H1 (cell line): ENCODE results near the gene AGRP. TPM values are rescaled to one million over a fixed set of nuclear protein-coding genes. Genes with fewer than 3 reads are reported as not detected.

Experiments
- CTCF ChIA-PET: fragments of 300-600 bp; sonication (Branson Sonifier 250); formaldehyde crosslinking; loops from one replicate; lab custom pipeline; 2021; ENCODE audit not compliant: partially characterized antibody; lab: Charles Lee
- POLR2A ChIA-PET: fragments of 300-600 bp; sonication (Branson Sonifier 250); formaldehyde crosslinking; loops from one replicate; lab custom pipeline; 2021; ENCODE audit warnings: inconsistent platforms; ENCODE audit not compliant: partially characterized antibody; lab: Charles Lee
- DNase-seq, 2 experiments: peaks; one replicate each; pipeline versions ENCODE4 v3.0.0 to v3.0.0-alpha.2; 2010 to 2022; ENCODE audit warnings: low spot score in 2 of 2, low read depth in 1 of 2, mixed read lengths in 1 of 2
- FAIRE-seq: peaks from 2 replicates; lab custom pipeline; 2011; peaks lifted over from hg19 to GRCh38; lab: Jason Lieb, UNC
- H2AFZ ChIP-seq: 2 replicates; pipeline ENCODE4 v1.8.1; 2012; ENCODE audit warnings: low read length, inconsistent platforms
- H2AK5ac ChIP-seq: 2 replicates; pipeline ENCODE4 v1.6.1; 2013; ENCODE audit warnings: low read depth, low read length
- H2BK120ac ChIP-seq: replicated peaks from 2 replicates; pipeline ENCODE3; 2013; ENCODE audit warnings: low read depth, low read length, inconsistent platforms
- H2BK12ac ChIP-seq: 2 replicates; pipeline ENCODE4 v1.6.1; 2013; ENCODE audit warnings: low read depth, low read length
- H2BK15ac ChIP-seq: 2 replicates; pipeline ENCODE4 v1.6.1; 2013; ENCODE audit warnings: low read length
- H2BK20ac ChIP-seq: 2 replicates; pipeline ENCODE4 v1.6.1; 2013; ENCODE audit warnings: low read length
- H2BK5ac ChIP-seq: 2 replicates; pipeline ENCODE4 v1.6.1; 2013; ENCODE audit warnings: low read depth, low read length
- H3K14ac ChIP-seq: 2 replicates; pipeline ENCODE4 v1.6.1; 2013; ENCODE audit warnings: inconsistent platforms; ENCODE audit not compliant: insufficient read length
- H3K18ac ChIP-seq: 2 replicates; pipeline ENCODE4 v1.6.1; 2013; ENCODE audit warnings: low read length; ENCODE audit errors: extremely low read depth
- H3K23ac ChIP-seq: 2 replicates; pipeline ENCODE4 v1.6.1; 2013; ENCODE audit warnings: inconsistent platforms; ENCODE audit not compliant: insufficient read length
- H3K23me2 ChIP-seq: 2 replicates; pipeline ENCODE4 v1.6.1; 2013; ENCODE audit warnings: low read depth, low read length
- H3K27ac ChIP-seq: 2 replicates; pipeline ENCODE4 v1.6.1; 2011; ENCODE audit warnings: low read depth, low read length, inconsistent platforms
- H3K27me3 ChIP-seq, 4 experiments: replicated peaks in 1 of 4; 1 replicate in 1 of 4; 2 replicates in 3 of 4; pipeline versions ENCODE4 v1.6.1 to v1.8.1; 2011 to 2013; ENCODE audit warnings: low read length in 3 of 4, mild to moderate bottlenecking in 3 of 4, inconsistent platforms in 2 of 4, mixed read lengths in 2 of 4, moderate library complexity in 1 of 4; ENCODE audit not compliant: control insufficient read depth in 3 of 4, insufficient read depth in 3 of 4; ENCODE audit errors: extremely low read depth in 1 of 4
- H3K36me3 ChIP-seq, 4 experiments: 2 replicates each; pipeline versions ENCODE4 v1.6.1 to v1.8.1; 2011 to 2013; ENCODE audit warnings: mild to moderate bottlenecking in 4 of 4, low read length in 3 of 4, moderate library complexity in 2 of 4, control low read depth in 1 of 4, inconsistent platforms in 1 of 4; ENCODE audit not compliant: insufficient read depth in 4 of 4, control insufficient read depth in 2 of 4
- H3K4ac ChIP-seq: replicated peaks from 2 replicates; pipeline ENCODE3; 2013; ENCODE audit warnings: low read length, low read depth, mixed read lengths, inconsistent platforms; ENCODE audit not compliant: insufficient read length
- H3K4me1 ChIP-seq, 4 experiments: replicated peaks in 1 of 4; 1 replicate in 1 of 4; 2 replicates in 3 of 4; pipeline versions ENCODE4 v1.6.1 to v1.8.1; 2011 to 2013; ENCODE audit warnings: low read length in 3 of 4, inconsistent platforms in 2 of 4, mixed read lengths in 1 of 4; ENCODE audit not compliant: insufficient read depth in 4 of 4, control insufficient read depth in 3 of 4
- H3K4me2 ChIP-seq, 2 experiments: 2 replicates each; pipeline versions ENCODE4 v1.6.1 to v1.8.1; 2011 to 2013; ENCODE audit warnings: low read depth in 2 of 2, low read length in 2 of 2, control low read depth in 1 of 2, inconsistent platforms in 1 of 2, mild to moderate bottlenecking in 1 of 2; ENCODE audit not compliant: insufficient read depth in 1 of 2
- H3K4me3 ChIP-seq, 4 experiments: fragments of 200-600, 300-600 bp in 1 of 4; sonication (generic), shearing (Covaris generic), sonication (Bioruptor Twin) in 1 of 4; 2 replicates each; pipeline versions ENCODE4 v1.5.1 to v1.8.1; 2011 to 2016; ENCODE audit warnings: low read length in 4 of 4, low read depth in 3 of 4, control low read depth in 2 of 4, inconsistent platforms in 2 of 4, mild to moderate bottlenecking in 2 of 4, mixed read lengths in 1 of 4, moderate library complexity in 1 of 4; ENCODE audit not compliant: insufficient read depth in 2 of 4; ENCODE audit errors: extremely low read depth in 1 of 4
- H3K56ac ChIP-seq: replicated peaks from 2 replicates; pipeline ENCODE3; 2013; ENCODE audit warnings: low read depth, mild to moderate bottlenecking, mixed read lengths, low read length, inconsistent platforms; ENCODE audit not compliant: insufficient read length
- H3K79me1 ChIP-seq: 2 replicates; pipeline ENCODE4 v1.6.1; 2013; ENCODE audit warnings: low read depth, low read length, control low read depth
- H3K79me2 ChIP-seq, 2 experiments: 2 replicates each; pipeline versions ENCODE4 v1.6.1 to v1.8.1; 2012 to 2013; ENCODE audit warnings: low read length in 2 of 2, mild to moderate bottlenecking in 2 of 2, inconsistent platforms in 1 of 2; ENCODE audit not compliant: insufficient read depth in 2 of 2, control insufficient read depth in 1 of 2
- H3K9ac ChIP-seq, 4 experiments: replicated peaks in 1 of 4; 1 replicate in 1 of 4; 2 replicates in 3 of 4; pipeline versions ENCODE4 v1.6.1 to v1.8.1; 2011 to 2013; ENCODE audit warnings: low read depth in 3 of 4, low read length in 3 of 4, control low read depth in 2 of 4, mild to moderate bottlenecking in 2 of 4, moderate library complexity in 2 of 4, inconsistent platforms in 1 of 4; ENCODE audit errors: extremely low read depth in 1 of 4
- H3K9me3 ChIP-seq, 2 experiments: 2 replicates each; pipeline versions ENCODE4 v1.6.1 to v1.8.1; 2012 to 2013; ENCODE audit warnings: mild to moderate bottlenecking in 2 of 2, moderate library complexity in 2 of 2, control low read depth in 1 of 2, inconsistent platforms in 1 of 2, low read depth in 1 of 2, low read length in 1 of 2, mixed read lengths in 1 of 2; ENCODE audit not compliant: insufficient read depth in 2 of 2
- H4K20me1 ChIP-seq, 2 experiments: replicated peaks in 1 of 2; 2 replicates each; pipeline versions ENCODE3 to v1.8.1; 2011 to 2013; ENCODE audit warnings: inconsistent platforms in 2 of 2, low read length in 2 of 2, mild to moderate bottlenecking in 1 of 2; ENCODE audit not compliant: insufficient read depth in 2 of 2, control insufficient read depth in 1 of 2
- H4K5ac ChIP-seq: 2 replicates; pipeline ENCODE4 v1.6.1; 2013; ENCODE audit warnings: low read length, low read depth, mixed read lengths, inconsistent platforms; ENCODE audit not compliant: insufficient read length
- H4K8ac ChIP-seq: 2 replicates; pipeline ENCODE4 v1.8.0; 2013; ENCODE audit warnings: mild to moderate bottlenecking, moderate library complexity, low read length, inconsistent platforms; ENCODE audit not compliant: insufficient read depth; ENCODE audit errors: extremely low read depth
- H4K91ac ChIP-seq: replicated peaks from 2 replicates; pipeline ENCODE3; 2013; ENCODE audit warnings: low read length, mixed read lengths, inconsistent platforms; ENCODE audit not compliant: insufficient read length
- RAD21 ChIP-seq, 2 experiments: IDR thresholded peaks in 1 of 2; conservative IDR thresholded peaks in 1 of 2; 2 replicates each; pipeline ENCODE4 v1.6.1; 2011; ENCODE audit warnings: low read depth in 2 of 2, low read length in 2 of 2, improper control_type of control experiment in 1 of 2, inconsistent platforms in 1 of 2, mild to moderate bottlenecking in 1 of 2, moderate library complexity in 1 of 2
- SUZ12 ChIP-seq: fragments of 200-600 bp; sonication (generic); IDR thresholded peaks from 2 replicates; pipeline ENCODE4 v1.6.1; 2012; ENCODE audit warnings: mild to moderate bottlenecking, inconsistent platforms, low read length, moderate library complexity, mixed read lengths
- WGBS, 2 experiments: shearing (Covaris generic) in 1 of 2; methylation state at CpG; one replicate each; pipeline versions ENCODE4 v1.1.6 to v1.1.7; 2013 to 2015; ENCODE audit warnings: low lambda C conversion rate in 2 of 2, mixed read lengths in 2 of 2, inconsistent platforms in 1 of 2, low coverage in 1 of 2, missing lambda C conversion rate in 1 of 2; ENCODE audit not compliant: insufficient replicate concordance in 2 of 2, insufficient coverage in 1 of 2, insufficient read length in 1 of 2; ENCODE audit errors: extremely low coverage in 1 of 2, missing lambda C conversion rate in 1 of 2; 5-methylcytosine and 5-hydroxymethylcytosine counted together
- polyA plus RNA-seq, 7 experiments: library from polyadenylated mRNA; depleted of rRNA in 3 of 7; stranded (reverse) in 5 of 7; unstranded in 2 of 7; fragments of >200 nt in 5 of 7; fragments of 200-250 nt in 2 of 7; gene quantifications; 1 replicate in 5 of 7; 2 replicates in 1 of 7; 4 replicates in 1 of 7; pipeline versions ENCODE4 v1.2.1 to v1.2.3, GENCODE V29; 2011 to 2013; ENCODE audit warnings: missing spikeins in 2 of 7, mixed read lengths in 2 of 7
- total RNA-seq: library from RNA; stranded (reverse); fragmentation: NEBNext Ultra II Directional; extraction: Animal tissue kit (Norgen Biotek cat#: 25700); gene quantifications from 2 replicates; pipeline ENCODE4 v1.2.1, GENCODE V29; 2021

The AGRP gene
- total and polyA plus RNA-seq, 2 of the 8 experiments (the other 6 are each of a cell fraction or from before 2014, with no cell fraction given), result not detected

- Histone ChIP-seq H3K4ac (no peak overlapping the region), H2AFZ (no peak overlapping the region), H2BK20ac (no peak overlapping the region), H3K18ac (no peak overlapping the region; the same call in 1 of the 2 replicates), H3K4me2 (peak overlapping the region; percentile 35 to 59; a peak in 3 of 4 replicates), H4K91ac (no peak overlapping the region), H2BK5ac (no peak overlapping the region), H3K27me3 (peaks cover 48 to 76% (median 63%) of the 10 kb centered on the region in 4 experiments), H2BK15ac (no peak overlapping the region), H3K23ac (no peak overlapping the region), H4K20me1 (peaks cover 8 to 10% of the 10 kb centered on the region in 2 experiments), H3K9me3 (peaks cover 5 to 7% of the 10 kb centered on the region in 2 experiments; a peak in 1 of 4 replicates), H3K56ac (no peak overlapping the region), H4K5ac (no peak overlapping the region), H3K23me2 (no peaks in the 10 kb centered on the region), H3K4me3 (peak overlapping the region in 1 of 4 experiments; percentile 43; a peak in 1 of 8 replicates), H3K9ac (peak overlapping the region in 1 of 4 experiments; percentile 7; a peak in 2 of 7 replicates), H4K8ac (no peak overlapping the region), H3K27ac (no peak overlapping the region), H2AK5ac (no peak overlapping the region)
- no peak for FAIRE-seq
- POLR2A ChIA-PET, result interaction anchor here (0.6 to 1.3 kb wide), 4 partner anchors 9 to 57 kb away, joined by 3 read pairs; partner anchors contain the start of gene ATP6V0D1
- 74% methylated on average over 4 of the region's 4 CpGs; no CpG with 5 or more reads in 1 of the 2 experiments for WGBS, 2 experiments
- TF ChIP-seq RAD21 (IDR thresholded peaks at IDR 0.05 in 1 of 2, conservative IDR thresholded peaks at IDR 0.05 in 1 of 2; ENCODE audit: low read depth in 2 of 2, low read length in 2 of 2) (no peak), SUZ12 (0 out of 2 replicates have a peak, but pooled peaks have one; percentile 5)
- TF ChIP-seq, all 59 proteins: peak for 1
- Histone ChIP-seq H3K36me3 (no peaks in the 10 kb centered on the region; a peak in 1 of 8 replicates), H3K79me2 (no peaks in the 10 kb centered on the region), H2BK120ac (no peak overlapping the region), H3K4me1 (peaks cover 0 to 7% (median 4%) of the 10 kb centered on the region in 4 experiments; a peak in 5 of 7 replicates), H3K14ac (no peak overlapping the region), H3K79me1 (no peaks in the 10 kb centered on the region), H2BK12ac (no peak overlapping the region)
- no peak for DNase-seq
- CTCF ChIA-PET, result interaction anchor here (1.1 to 21.5 kb wide), 10 partner anchors 7 to 90 kb away, joined by 3 to 335 read pairs (median 7); partner anchors contain the start of genes AGRP and ATP6V0D1
These were observed 6.2 kb upstream of the AGRP start for GRCh38 chr16:67489401-67490083.
